Esophagus muscularis mucosa (tissue), 4 donors: ENCODE data around the gene HOOK1.

Source experiments
- EP300 ChIP-seq: sonication (generic); formaldehyde crosslinking; IDR thresholded peaks from one replicate; pipeline ENCODE4 v1.6.1; 2017; ENCODE audit warnings: antibody characterized with exemption
- POLR2A ChIP-seq: fragments of 450-650 bp; IDR thresholded peaks from one replicate; pipeline ENCODE4 v1.6.1; 2017; ENCODE audit warnings: antibody characterized with exemption, moderate library complexity, mild to moderate bottlenecking, low read depth
- POLR2AphosphoS5 ChIP-seq, 2 donors: sonication (generic); formaldehyde crosslinking; IDR thresholded peaks; one replicate each; pipeline ENCODE4 v1.6.1; 2017; ENCODE audit warnings: antibody characterized with exemption in 2 of 2
- TF ChIP-seq, protein P1 (sequence below), 3 experiments: fragments of 200-600 bp in 2 of 3; fragments of 450-650 bp in 1 of 3; sonication (generic) in 2 of 3; IDR thresholded peaks; one replicate each; pipeline ENCODE4 v1.5.1; 2017 to 2019; ENCODE audit warnings: antibody characterized with exemption in 3 of 3, mild to moderate bottlenecking in 2 of 3, moderate library complexity in 1 of 3

DNA sequence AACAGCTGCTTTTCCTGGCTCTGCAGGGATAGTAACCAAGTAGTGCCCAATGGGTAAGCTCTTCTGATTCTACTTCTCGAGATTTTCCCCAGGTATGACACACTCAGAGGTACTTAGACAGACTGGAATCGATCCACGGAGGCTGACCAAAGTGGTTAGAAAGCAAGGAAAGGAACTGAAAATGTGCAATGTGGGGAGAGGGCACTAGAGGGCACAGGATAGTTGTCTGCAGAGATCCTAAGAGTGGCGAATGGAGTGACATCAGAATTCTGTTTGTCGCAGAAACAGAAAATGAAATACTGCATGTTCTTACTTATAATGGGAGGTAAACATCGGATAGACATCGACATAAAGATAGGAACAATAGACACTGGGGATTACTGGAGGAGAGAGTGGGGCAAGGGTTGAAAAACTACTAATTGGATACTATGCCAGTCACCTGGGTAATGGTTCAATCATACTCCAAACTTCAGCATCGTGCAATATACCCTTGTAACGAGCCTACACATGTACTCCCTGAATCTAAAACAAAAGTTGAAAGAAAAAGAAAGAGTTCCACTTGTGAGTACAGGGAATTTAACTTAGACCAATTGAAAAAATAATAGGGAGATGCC is 88.5 kb downstream of the HOOK1 start:
- TF ChIP-seq, protein P1, sequence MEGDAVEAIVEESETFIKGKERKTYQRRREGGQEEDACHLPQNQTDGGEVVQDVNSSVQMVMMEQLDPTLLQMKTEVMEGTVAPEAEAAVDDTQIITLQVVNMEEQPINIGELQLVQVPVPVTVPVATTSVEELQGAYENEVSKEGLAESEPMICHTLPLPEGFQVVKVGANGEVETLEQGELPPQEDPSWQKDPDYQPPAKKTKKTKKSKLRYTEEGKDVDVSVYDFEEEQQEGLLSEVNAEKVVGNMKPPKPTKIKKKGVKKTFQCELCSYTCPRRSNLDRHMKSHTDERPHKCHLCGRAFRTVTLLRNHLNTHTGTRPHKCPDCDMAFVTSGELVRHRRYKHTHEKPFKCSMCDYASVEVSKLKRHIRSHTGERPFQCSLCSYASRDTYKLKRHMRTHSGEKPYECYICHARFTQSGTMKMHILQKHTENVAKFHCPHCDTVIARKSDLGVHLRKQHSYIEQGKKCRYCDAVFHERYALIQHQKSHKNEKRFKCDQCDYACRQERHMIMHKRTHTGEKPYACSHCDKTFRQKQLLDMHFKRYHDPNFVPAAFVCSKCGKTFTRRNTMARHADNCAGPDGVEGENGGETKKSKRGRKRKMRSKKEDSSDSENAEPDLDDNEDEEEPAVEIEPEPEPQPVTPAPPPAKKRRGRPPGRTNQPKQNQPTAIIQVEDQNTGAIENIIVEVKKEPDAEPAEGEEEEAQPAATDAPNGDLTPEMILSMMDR (IDR thresholded peaks at IDR 0.05), result peak in 1 of 3 experiments; percentile 21
- TF ChIP-seq POLR2A, result no peak
- TF ChIP-seq EP300, result no peak
- TF ChIP-seq POLR2AphosphoS5 (IDR thresholded peaks at IDR 0.05), result no peak
